HG02763 (cell line): ENCODE data around the gene COL2A1.
A peak's percentile ranks its signal among the peaks of the same experiment; 100 is the strongest.
"Not testable (repeated sequence)": the region's sequence is repeated elsewhere in the genome, so short reads cannot be mapped to it uniquely, and the experiment has no call there.

Source experiments
- ATAC-seq: cut with Tn5 transposase; IDR thresholded peaks from one replicate; pipeline ENCODE4 v1.9.1; 2021; ENCODE audit warnings: mild to moderate bottlenecking, moderate library complexity; ENCODE audit not compliant: unreplicated experiment

COL2A1 gene

GRCh38 chr12:47978598-47978873, 25.7 kb downstream of the COL2A1 start:
- no peak for ATAC-seq

GRCh38 chr12:47977772-47978597, 26.3 kb downstream of the COL2A1 start:
- no peak for ATAC-seq

- ATAC-seq, result no peak
Observed at GRCh38 chr12:47977046-47977771, 27.1 kb downstream of the COL2A1 start.

GRCh38 chr12:47975816-47976215, 28.5 kb downstream of the COL2A1 start:
- no peak for ATAC-seq

- no peak for ATAC-seq
Observed at GRCh38 chr12:47975036-47975620, 29.1 kb downstream of the COL2A1 start.

GRCh38 chr12:47973870-47974269, 30.4 kb downstream of the COL2A1 start:
- no peak for ATAC-seq

GRCh38 chr12:47972895-47973294, 31.4 kb downstream of the COL2A1 start:
- ATAC-seq, result no peak

GRCh38 chr12:47970843-47971242, 33.4 kb downstream of the COL2A1 start:
- ATAC-seq, result no peak

- no peak for ATAC-seq
Observed at GRCh38 chr12:47969845-47970244, 34.4 kb downstream of the COL2A1 start.

- no peak for ATAC-seq
Observed at GRCh38 chr12:47967461-47968321, 36.6 kb downstream of the COL2A1 start.

- no peak for ATAC-seq
Observed at GRCh38 chr12:47965581-47965980, 38.7 kb downstream of the COL2A1 start.

GRCh38 chr12:47964106-47964728, 40.1 kb downstream of the COL2A1 start:
- no peak for ATAC-seq

- peak; percentile 92 for ATAC-seq
Observed at GRCh38 chr12:47963340-47964040, 40.8 kb downstream of the COL2A1 start, which contains the start of gene TMEM106C. Gene TMEM106C, plus strand, starts transcription at chr12:47963596. Its CDS starts 641 bp downstream, at chr12:47964237.

GRCh38 chr12:47962198-47962597, 42.1 kb downstream of the COL2A1 start:
- no peak for ATAC-seq

GRCh38 chr12:47957671-47958070, 46.6 kb downstream of the COL2A1 start:
- ATAC-seq, result not testable (repeated sequence)

GRCh38 chr12:47955059-47955458, 49.2 kb downstream of the COL2A1 start:
- ATAC-seq, result no peak

GRCh38 chr12:47954467-47955045, 49.7 kb downstream of the COL2A1 start:
- no peak for ATAC-seq

- no peak for ATAC-seq
Observed at GRCh38 chr12:47954058-47954457, 50.2 kb downstream of the COL2A1 start.

- no peak for ATAC-seq
Observed at GRCh38 chr12:47950856-47951468, 53.3 kb downstream of the COL2A1 start.
